ENCODE data around the gene LCE1B. TPM values are rescaled to one million over a fixed set of nuclear protein-coding genes. Genes with fewer than 3 reads are reported as not detected.

LCE1B gene
- polyA plus RNA-seq, 3 donors from 2014 or later, result not detected

DNA sequence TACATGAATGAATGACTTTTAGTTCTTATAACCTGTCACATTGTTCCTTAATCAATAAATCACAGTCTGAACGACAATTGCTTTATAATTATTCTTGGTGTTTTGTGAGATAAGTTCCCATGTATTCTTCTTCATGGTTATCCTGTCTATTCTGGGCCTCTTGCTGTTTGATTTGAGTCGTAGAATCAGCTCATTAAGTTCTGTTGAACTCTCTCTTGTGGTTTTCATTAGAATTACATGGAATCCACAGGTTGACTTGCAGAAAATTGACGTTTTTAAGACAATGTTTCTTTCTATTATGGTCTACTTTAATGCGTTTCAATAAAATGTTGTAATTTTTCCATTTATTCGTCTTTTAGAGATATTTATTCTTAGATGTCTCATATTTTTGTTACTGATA is 11.5 kb downstream of the LCE1B start:
- H3K4me1 Mint-ChIP-seq, result no peaks in the 10 kb centered on the region

DNA sequence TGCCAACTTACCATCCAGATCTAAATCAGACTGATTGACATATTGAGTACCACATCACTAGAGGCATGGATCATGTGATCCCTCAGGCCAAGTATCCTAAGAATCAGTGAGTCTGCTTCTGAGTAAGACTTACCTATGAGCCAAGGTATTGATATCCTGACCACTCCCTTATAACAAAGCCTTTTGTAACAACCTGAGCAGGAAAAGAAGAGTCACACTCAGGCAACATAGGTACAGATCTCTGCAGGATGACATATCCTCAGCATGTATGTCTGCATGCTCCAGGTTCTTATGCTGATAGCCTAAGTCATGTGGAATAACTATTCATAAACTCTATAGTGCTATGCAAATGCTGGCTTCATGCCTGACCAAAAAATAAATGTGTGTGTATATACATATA is 13.2 kb downstream of the LCE1B start:
- H3K4me1 Mint-ChIP-seq, result no peaks in the 10 kb centered on the region

More for the DNA sequence above, 11.5 kb downstream of the LCE1B start:
- H3K27ac Mint-ChIP-seq, result no peak overlapping the region
- peaks cover 0 to 6% (median 3%) of the 10 kb centered on the region in 3 donors for H3K27me3 Mint-ChIP-seq (ENCODE audit: low read depth in 3 of 3)
- no peak for DNase-seq
- H3K9me3 Mint-ChIP-seq, result no peaks in the 10 kb centered on the region
- no peak overlapping the region for H3K4me3 Mint-ChIP-seq
- H3K36me3 Mint-ChIP-seq, result no peaks in the 10 kb centered on the region

DNA sequence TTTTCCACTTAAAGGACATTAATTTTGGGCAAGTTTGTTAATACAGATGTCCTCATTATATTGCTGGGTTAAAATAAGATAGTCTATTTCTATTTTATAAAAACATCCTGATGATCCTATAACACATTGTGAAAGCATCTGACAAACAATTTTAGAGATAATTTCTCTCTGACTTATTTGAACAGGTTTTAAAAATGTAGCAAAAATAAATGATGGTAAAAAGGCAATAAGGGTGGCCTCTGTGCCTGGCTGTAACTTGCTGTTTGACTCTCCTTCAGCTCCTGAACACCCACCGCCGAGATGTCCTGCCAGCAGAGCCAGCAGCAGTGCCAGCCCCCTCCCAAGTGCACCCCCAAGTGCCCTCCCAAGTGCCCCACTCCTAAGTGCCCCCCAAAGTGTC is 15.4 kb downstream of the LCE1B start, which contains the start of gene LCE1A:
Gene LCE1A, plus strand, starts transcription at position 301 of the 400 bp plus-strand sequence. Its CDS starts 0 bp downstream, at position 301.
- H3K4me3 Mint-ChIP-seq, result no peak within 1 kb of the TSS
- H3K27ac Mint-ChIP-seq, result no peak within 1 kb of the TSS
- DNase-seq, result no peak
- H3K36me3 Mint-ChIP-seq, result no peaks in the 10 kb centered on the region
- H3K9me3 Mint-ChIP-seq, result peaks cover 0 to 2% (median 0%) of the 10 kb centered on the region in 6 donors
- no peaks in the 10 kb centered on the region for H3K4me1 Mint-ChIP-seq
- peaks cover 0 to 13% (median 2%) of the 10 kb centered on the region in 3 donors for H3K27me3 Mint-ChIP-seq (ENCODE audit: low read depth in 3 of 3)

More for the DNA sequence above, 13.2 kb downstream of the LCE1B start:
- DNase-seq, result no peak
- Mint-ChIP-seq H3K27ac (no peak overlapping the region), H3K36me3 (no peaks in the 10 kb centered on the region), H3K27me3 (ENCODE audit: low read depth in 3 of 3) (peaks cover 0 to 10% (median 1%) of the 10 kb centered on the region in 3 donors), H3K9me3 (peaks cover 0 to 2% (median 0%) of the 10 kb centered on the region in 6 donors), H3K4me3 (no peak overlapping the region)

DNA sequence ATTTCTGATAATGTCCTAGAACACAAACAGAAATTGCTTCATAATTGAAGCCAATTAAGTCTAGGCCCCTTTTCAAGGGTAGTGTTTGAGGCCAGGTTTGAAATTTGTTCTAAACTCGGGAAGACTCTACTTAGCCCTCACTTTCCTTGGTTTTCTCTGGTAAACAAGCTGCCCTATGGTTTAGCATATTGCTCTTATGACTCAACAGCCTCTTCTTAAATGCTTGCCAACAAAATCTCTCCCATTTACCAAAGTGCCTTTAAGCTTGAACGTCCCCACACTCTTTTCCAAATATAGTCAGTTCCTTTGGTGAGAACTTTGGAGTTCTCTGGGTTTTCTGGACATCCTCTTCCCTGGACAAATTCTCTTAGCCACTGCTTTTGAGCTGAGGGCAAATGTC is 25.1 kb downstream of the LCE1B start:
- no peaks in the 10 kb centered on the region for H3K36me3 Mint-ChIP-seq
- peaks cover 2 to 11% (median 6%) of the 10 kb centered on the region in 3 donors for H3K27me3 Mint-ChIP-seq (ENCODE audit: low read depth in 3 of 3)
- peaks cover 0 to 2% (median 0%) of the 10 kb centered on the region in 6 donors for H3K9me3 Mint-ChIP-seq
- no peaks in the 10 kb centered on the region for H3K4me1 Mint-ChIP-seq
- no peak overlapping the region for H3K27ac Mint-ChIP-seq
- DNase-seq, result no peak
- H3K4me3 Mint-ChIP-seq, result no peak overlapping the region

DNA sequence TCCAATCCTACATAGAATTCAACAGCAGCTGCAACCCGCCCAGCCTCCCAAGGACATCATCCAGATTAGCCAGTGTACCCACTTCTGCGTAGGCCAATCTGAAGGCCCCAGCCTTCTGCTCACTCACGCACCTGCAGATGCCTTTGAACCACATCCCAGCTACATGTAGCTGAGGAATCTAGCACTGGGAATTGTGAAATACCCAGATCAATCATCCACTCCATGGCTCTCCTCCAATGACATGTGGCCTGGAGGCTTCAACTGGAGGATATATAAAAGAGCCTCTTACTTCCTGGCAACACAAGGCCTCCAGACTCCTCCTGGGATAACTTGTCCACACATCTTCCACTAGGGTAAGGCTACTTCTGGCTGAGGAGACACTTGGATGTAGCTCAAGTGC is 30.8 kb downstream of the LCE1B start, which contains the start of gene LCE6A:
Gene LCE6A, plus strand, starts transcription at position 301 of the 400 bp plus-strand sequence. CDS start 665 bp downstream, outside the sequence.
- no peak within 1 kb of the TSS for H3K27ac Mint-ChIP-seq

DNA sequence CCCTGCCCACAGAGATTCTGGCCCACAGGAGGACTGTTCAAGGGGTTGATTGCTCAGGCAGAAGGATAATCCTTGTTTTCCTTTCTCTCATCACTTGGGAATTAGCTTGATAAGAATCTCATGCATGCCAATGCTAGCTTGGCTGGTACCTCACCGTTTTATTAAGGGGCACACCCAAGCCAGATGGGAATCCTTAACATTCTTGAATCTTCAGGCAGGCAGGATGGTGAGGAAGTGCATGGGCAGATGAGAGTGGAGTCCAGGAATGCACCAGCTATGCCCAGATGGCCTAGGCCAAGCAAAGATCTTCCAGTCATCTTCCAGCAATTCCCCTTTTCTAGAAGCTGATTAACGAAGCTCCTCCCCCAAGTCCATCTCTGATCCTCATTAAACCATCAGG is 43.9 kb downstream of the LCE1B start:
- Mint-ChIP-seq H3K36me3 (no peaks in the 10 kb centered on the region), H3K9me3 (no peaks in the 10 kb centered on the region), H3K27me3 (ENCODE audit: low read depth in 3 of 3) (peaks cover 0 to 15% (median 2%) of the 10 kb centered on the region in 3 donors)

More for the DNA sequence above, 30.8 kb downstream of the LCE1B start, which contains the start of gene LCE6A:
- no peaks in the 10 kb centered on the region for H3K36me3 Mint-ChIP-seq
- no peaks in the 10 kb centered on the region for H3K4me1 Mint-ChIP-seq
- H3K9me3 Mint-ChIP-seq, result no peaks in the 10 kb centered on the region
- H3K27me3 Mint-ChIP-seq (ENCODE audit: low read depth in 3 of 3), result peaks cover 2 to 10% (median 4%) of the 10 kb centered on the region in 3 donors
- no peak within 1 kb of the TSS for H3K4me3 Mint-ChIP-seq
- DNase-seq, result no peak

DNA sequence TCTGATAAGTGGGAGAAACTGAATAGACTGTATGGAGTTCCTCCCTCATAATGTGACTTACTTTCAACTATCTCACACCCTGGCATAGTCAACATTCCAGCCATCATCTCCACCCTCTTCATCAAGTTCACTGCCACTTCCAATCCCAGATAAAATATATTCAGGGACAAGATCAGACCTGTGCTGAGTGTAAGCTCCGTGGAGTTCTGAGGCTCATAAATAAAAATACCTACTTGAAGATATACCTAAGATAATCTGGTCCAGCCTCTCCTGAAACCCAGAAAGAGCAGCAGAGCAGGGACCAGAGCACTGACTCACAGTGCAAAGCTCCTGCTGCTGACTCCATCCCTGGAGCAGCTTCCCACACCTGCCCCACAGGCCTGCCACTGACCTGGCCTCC is 46.3 kb downstream of the LCE1B start:
- Mint-ChIP-seq H3K4me1 (no peaks in the 10 kb centered on the region), H3K36me3 (no peaks in the 10 kb centered on the region), H3K9me3 (no peaks in the 10 kb centered on the region), H3K27me3 (ENCODE audit: low read depth in 3 of 3) (peaks cover 0 to 15% (median 0%) of the 10 kb centered on the region in 3 donors), H3K27ac (no peak overlapping the region), H3K4me3 (no peak overlapping the region)
- DNase-seq, result no peak

More for the DNA sequence above, 43.9 kb downstream of the LCE1B start:
- Mint-ChIP-seq H3K27ac (no peak overlapping the region), H3K4me1 (no peaks in the 10 kb centered on the region), H3K4me3 (no peak overlapping the region)
- no peak for DNase-seq

DNA sequence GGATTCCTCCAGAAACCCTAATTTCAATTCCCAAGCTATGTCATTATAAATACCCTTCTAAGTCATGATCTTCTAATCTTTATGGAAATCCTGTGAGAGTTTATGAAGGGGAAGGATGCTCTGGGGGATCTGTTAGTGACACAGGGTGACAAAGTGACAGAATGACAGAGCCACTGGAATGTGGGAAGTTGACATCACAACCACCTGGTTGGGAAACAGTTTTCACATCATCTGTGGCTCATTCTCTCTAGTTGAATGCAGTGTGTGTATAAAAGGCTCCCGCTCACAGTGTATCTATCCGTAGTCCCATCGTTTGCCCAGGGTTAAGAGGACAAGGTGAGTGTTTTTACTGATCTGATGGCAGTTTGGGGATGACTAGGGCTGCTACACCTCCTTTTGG is 47.9 kb downstream of the LCE1B start, which contains the start of gene LCE7A:
Gene LCE7A, plus strand, starts transcription at position 301 of the 400 bp plus-strand sequence. CDS start 702 bp downstream, outside the sequence.
- no peak within 1 kb of the TSS for H3K27ac Mint-ChIP-seq

DNA sequence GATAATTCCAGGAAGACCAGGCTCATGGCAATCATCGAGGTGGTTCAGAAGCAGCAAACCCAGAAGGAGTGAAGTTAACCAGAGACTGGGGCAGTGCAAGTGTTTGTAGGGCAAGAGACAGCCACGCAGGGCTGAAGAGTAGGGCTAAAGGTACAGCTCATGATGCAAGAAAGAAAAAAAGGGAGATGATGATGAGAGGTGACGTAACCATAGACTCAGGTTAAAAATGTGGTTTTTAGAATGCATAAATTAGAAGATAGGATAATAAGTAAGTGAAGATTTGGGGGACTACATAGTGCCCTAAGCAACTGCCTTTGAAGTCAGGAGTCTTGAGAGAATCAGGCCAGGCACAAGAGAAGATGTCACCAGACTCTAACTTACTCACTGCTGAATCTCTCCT is 48.4 kb downstream of the LCE1B start:
- peaks cover 0 to 9% (median 3%) of the 10 kb centered on the region in 3 donors for H3K27me3 Mint-ChIP-seq (ENCODE audit: low read depth in 3 of 3)
- no peak overlapping the region for H3K4me3 Mint-ChIP-seq
- no peaks in the 10 kb centered on the region for H3K36me3 Mint-ChIP-seq
- H3K4me1 Mint-ChIP-seq, result no peaks in the 10 kb centered on the region
- DNase-seq, result no peak
- no peak overlapping the region for H3K27ac Mint-ChIP-seq
- no peaks in the 10 kb centered on the region for H3K9me3 Mint-ChIP-seq

More for the DNA sequence above, 47.9 kb downstream of the LCE1B start, which contains the start of gene LCE7A:
- Mint-ChIP-seq H3K4me1 (no peaks in the 10 kb centered on the region), H3K4me3 (no peak within 1 kb of the TSS), H3K9me3 (no peaks in the 10 kb centered on the region), H3K36me3 (no peaks in the 10 kb centered on the region), H3K27me3 (ENCODE audit: low read depth in 3 of 3) (peaks cover 0 to 9% (median 3%) of the 10 kb centered on the region in 3 donors)
- DNase-seq, result no peak

DNA sequence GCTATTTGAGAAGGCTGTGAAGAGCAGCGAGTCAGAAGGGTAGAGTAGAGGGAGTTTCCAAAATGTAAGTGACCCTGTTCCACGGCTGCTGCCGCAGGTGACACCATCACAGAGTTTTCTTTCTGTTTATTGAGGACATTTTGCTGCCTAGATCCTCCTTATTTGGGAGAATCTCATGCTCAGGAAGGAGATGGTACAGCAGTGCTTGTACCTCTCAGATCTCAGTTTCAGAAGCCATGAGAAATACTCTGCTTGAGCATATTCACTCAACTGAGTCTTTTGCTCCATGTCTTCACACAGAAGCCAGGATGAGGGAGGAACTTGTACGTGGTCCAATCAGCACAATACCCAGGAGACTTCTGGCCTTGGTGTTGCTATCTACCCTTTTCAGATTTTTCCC is 49.6 kb downstream of the LCE1B start:
- Mint-ChIP-seq H3K9me3 (no peaks in the 10 kb centered on the region), H3K36me3 (no peaks in the 10 kb centered on the region), H3K4me1 (no peaks in the 10 kb centered on the region), H3K27ac (no peak overlapping the region), H3K4me3 (no peak overlapping the region), H3K27me3 (ENCODE audit: low read depth in 3 of 3) (peaks cover 0 to 9% (median 3%) of the 10 kb centered on the region in 3 donors)
- no peak for DNase-seq

Other genes with a start within 250 kb of the LCE1B start
- not detected for gene LCE3E, start 245.2 kb upstream of the LCE1B start, polyA plus RNA-seq
- gene LCE3D, start 231.5 kb upstream of the LCE1B start, polyA plus RNA-seq, result not detected
- gene LCE3C, start 211.7 kb upstream of the LCE1B start, polyA plus RNA-seq, result not detected
- gene LCE3B, start 198.2 kb upstream of the LCE1B start, polyA plus RNA-seq, result not detected
- not detected for gene LCE3A, start 188.9 kb upstream of the LCE1B start, polyA plus RNA-seq
- gene LCE2D, start 148.6 kb upstream of the LCE1B start, polyA plus RNA-seq, result not detected
- gene LCE2C, start 136.7 kb upstream of the LCE1B start, polyA plus RNA-seq, result not detected
- not detected for gene LCE2B, start 125.8 kb upstream of the LCE1B start, polyA plus RNA-seq
- gene LCE2A, start 113.6 kb upstream of the LCE1B start, polyA plus RNA-seq, result not detected
- gene LCE4A, start 103.8 kb upstream of the LCE1B start, polyA plus RNA-seq, result not detected
- not detected for gene KPRP, start 53.9 kb upstream of the LCE1B start, polyA plus RNA-seq
- gene LCE1F, start 36.8 kb upstream of the LCE1B start, polyA plus RNA-seq, result not detected
- not detected for gene LCE1E, start 25.7 kb upstream of the LCE1B start, polyA plus RNA-seq
- gene LCE1D, start 15.2 kb upstream of the LCE1B start, polyA plus RNA-seq, result not detected
- gene LCE1C, start 5.3 kb upstream of the LCE1B start, polyA plus RNA-seq, result not detected
- not detected for gene LCE1A, start 15.5 kb downstream of the LCE1B start, polyA plus RNA-seq
- not detected for gene LCE6A, start 30.9 kb downstream of the LCE1B start, polyA plus RNA-seq
- not detected for gene LCE7A, start 48.0 kb downstream of the LCE1B start, polyA plus RNA-seq
- gene SMCP, start 66.4 kb downstream of the LCE1B start, polyA plus RNA-seq, result not detected
- not detected for gene IVL, start 96.6 kb downstream of the LCE1B start, polyA plus RNA-seq
- not detected for gene SPRR5, start 135.2 kb downstream of the LCE1B start, polyA plus RNA-seq
- gene SPRR4, start 158.7 kb downstream of the LCE1B start, polyA plus RNA-seq, result not detected
- gene SPRR1A, start 172.1 kb downstream of the LCE1B start, polyA plus RNA-seq, result not detected
- gene SPRR3, start 189.8 kb downstream of the LCE1B start, polyA plus RNA-seq, result not detected
- gene SPRR1B, start 219.2 kb downstream of the LCE1B start, polyA plus RNA-seq, result not detected
- gene SPRR2D, start 229.1 kb downstream of the LCE1B start, polyA plus RNA-seq, result not detected
- gene SPRR2A, start 245.5 kb downstream of the LCE1B start, polyA plus RNA-seq, result not detected

Data from immature natural killer cell (primary cell).